ENCODE results near the gene CEL. TPM values are rescaled to one million over a fixed set of nuclear protein-coding genes. Genes with fewer than 3 reads are reported as not detected.
"Not testable (repeated sequence)": the region's sequence is repeated elsewhere in the genome, so short reads cannot be mapped to it uniquely, and the experiment has no call there.

CEL gene
- total RNA-seq, 4 donors from 2014 or later, result 0.28 to 0.56 (median 0.34) TPM

DNA sequence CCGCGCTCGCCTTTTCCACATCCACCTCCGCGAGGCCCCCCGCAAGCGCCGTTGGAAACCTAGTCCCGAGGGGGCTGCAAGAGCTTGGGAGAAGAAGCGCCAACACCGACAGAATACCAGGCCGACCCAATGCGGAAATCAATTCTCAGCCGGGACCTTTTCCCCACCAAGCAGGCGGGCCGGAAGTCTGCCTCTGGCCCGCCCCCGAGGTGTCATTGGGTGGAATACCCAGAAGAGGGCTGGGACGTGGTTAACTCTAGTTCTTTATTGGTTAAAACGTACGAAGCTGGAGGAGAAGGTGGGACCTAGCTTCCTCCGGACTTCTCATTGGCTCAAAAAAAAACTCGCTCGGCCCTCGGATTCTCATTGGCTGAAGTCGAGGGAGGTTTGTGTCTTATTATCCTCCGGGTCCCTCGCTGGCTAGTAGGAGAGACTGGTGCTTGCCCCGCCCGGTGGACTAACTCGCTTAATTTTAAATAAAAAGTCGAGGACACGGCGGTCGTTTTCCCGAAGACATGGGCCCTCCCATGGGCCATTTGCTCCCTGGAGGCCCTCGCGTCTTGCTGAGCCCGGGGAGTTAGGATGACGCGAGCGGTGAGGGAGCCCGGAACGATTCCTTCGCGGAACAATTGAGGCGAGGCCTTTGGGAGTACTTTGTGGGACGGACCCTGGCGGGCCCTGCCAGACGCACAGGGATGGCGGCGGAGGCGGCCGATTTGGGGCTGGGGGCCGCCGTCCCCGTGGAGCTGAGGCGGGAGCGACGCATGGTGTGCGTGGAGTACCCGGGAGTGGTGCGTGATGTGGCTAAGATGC, 31.3 kb upstream of the CEL start, which contains the start of gene GTF3C5:
TSS of gene GTF3C5 (plus strand) at position 681 of the 813 bp plus-strand sequence. CDS start at position 696, 15 bp downstream.
- TF ChIP-seq, protein P1, sequence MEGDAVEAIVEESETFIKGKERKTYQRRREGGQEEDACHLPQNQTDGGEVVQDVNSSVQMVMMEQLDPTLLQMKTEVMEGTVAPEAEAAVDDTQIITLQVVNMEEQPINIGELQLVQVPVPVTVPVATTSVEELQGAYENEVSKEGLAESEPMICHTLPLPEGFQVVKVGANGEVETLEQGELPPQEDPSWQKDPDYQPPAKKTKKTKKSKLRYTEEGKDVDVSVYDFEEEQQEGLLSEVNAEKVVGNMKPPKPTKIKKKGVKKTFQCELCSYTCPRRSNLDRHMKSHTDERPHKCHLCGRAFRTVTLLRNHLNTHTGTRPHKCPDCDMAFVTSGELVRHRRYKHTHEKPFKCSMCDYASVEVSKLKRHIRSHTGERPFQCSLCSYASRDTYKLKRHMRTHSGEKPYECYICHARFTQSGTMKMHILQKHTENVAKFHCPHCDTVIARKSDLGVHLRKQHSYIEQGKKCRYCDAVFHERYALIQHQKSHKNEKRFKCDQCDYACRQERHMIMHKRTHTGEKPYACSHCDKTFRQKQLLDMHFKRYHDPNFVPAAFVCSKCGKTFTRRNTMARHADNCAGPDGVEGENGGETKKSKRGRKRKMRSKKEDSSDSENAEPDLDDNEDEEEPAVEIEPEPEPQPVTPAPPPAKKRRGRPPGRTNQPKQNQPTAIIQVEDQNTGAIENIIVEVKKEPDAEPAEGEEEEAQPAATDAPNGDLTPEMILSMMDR (IDR thresholded peaks at IDR 0.05), result no peak
- ATAC-seq (ENCODE audit: low FRiP score) (peak; percentile 99), DNase-seq (ENCODE audit: low spot score) (peak; percentile 72)

DNA sequence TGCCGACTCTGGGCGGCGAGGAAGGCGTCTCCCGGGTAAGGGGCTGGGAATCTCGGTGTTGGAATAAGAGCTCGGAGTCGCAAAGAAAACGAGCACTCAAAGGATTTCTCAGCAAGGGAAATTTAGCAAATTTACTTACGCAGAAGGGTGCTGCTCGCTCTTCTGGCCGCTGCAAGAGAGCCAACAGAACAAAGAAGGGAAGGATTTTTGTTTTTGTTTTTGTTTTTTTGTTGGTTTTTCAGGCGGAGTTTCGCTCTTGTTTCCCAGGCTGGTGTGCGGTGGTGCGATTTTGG, 30.7 kb upstream of the CEL start:
- ATAC-seq (ENCODE audit: low FRiP score), result no peak
- TF ChIP-seq, protein P1 (IDR thresholded peaks at IDR 0.05), result no peak
- no peak for DNase-seq (ENCODE audit: low spot score)

DNA sequence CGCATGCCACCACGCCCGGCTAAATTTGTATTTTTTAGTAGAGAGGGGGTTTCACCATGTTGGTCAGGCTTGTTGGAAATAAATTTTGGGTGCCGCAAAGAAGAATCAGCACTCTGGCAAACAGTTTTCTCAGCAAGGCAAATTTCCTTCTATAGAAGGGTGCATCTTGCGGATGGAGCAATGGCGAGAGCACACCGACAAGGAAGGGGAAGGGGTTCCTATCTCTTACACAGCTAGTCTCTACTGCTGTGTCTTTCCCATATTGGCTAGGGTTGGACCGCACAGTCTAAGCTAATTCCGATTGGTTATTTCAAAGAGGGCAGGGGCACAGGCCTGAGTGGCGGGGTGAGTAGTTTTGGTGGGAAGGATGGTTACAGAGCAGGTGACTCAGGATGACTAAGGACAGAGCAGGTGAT, 30.3 kb upstream of the CEL start:
- ATAC-seq (ENCODE audit: low FRiP score) (no peak), DNase-seq (ENCODE audit: low spot score) (no peak)
- TF ChIP-seq, protein P1 (IDR thresholded peaks at IDR 0.05), result no peak

DNA sequence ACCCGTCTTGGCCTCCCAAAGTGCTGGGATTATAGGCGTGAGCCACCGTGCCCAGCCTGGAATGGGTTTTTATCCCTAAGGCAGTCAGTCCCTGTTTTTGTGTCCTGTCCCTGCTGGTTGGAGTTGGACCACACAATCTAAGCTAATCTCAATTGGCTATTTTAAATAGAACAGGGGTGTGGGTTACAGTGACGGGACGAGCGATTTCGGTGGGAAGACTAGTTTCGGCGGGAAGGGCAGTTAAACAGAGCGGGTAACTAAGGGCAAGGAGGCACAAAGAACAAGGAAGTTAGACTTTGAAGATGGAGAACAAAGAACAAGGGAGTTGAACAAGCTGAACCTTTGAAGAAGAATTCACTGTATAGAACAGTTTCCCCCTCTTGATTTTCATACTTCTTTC, 29.6 kb upstream of the CEL start:
- ATAC-seq (ENCODE audit: low FRiP score) (no peak), DNase-seq (ENCODE audit: low spot score) (no peak)
- TF ChIP-seq, protein P1 (IDR thresholded peaks at IDR 0.05), result no peak

DNA sequence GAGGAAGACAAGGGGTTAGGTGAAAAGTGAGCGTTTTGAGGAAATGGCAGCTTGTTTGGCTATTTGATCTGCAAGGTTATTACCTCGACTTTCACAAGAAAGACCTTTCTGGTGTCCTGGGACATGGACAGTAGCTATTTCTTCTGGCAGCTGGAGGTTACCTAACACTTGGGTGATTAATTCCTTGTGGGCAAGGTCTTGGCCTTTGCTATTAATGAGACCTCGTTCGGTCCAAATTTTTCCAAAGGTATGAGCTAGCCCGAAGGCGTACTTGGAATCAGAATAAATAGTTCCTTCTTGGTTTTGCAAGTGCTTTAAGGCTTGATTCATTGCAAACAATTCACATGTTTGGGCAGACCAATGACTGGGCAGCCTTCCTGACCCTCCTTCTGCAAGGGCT, 26.1 kb upstream of the CEL start:
- TF ChIP-seq, protein P1 (IDR thresholded peaks at IDR 0.05), result no peak
- ATAC-seq (ENCODE audit: low FRiP score) (no peak), DNase-seq (ENCODE audit: low spot score) (no peak)

DNA sequence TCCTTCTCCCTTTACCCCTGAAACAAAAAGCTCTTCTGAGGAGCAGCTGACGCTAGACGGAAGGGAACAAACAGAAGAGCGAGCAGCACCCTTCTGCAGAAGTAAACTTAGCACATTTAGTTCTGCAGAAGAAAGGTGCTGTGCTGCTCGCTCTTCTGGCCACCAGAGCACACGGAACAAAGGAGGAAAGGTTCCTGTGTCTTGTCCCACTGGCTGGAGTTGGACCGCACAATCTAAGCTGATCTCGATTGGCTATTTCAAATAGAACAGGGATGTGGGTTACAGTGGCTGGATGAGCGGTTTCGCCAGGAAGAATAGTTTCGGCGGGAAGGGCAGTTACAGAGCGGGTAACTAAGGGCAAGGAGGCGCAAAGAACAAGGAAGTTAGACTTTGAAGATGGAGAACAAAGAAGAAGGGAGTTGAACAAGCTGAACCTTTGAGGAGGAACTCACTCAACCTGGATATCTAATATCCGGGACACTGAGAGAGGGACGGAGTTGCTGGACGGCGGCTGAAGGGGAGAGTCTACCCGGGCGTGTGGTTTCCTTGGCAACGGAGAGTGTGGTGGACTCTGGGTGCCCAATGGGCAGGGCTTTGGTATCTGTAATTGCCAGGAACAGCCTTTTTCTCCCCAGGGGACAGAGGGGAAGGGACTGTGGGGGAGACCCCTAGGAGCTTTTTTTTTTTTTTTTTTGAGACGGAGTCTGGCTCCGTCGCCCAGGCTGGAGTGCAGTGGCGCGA, 23.8 kb upstream of the CEL start:
- TF ChIP-seq, protein P1 (IDR thresholded peaks at IDR 0.05), result no peak

DNA sequence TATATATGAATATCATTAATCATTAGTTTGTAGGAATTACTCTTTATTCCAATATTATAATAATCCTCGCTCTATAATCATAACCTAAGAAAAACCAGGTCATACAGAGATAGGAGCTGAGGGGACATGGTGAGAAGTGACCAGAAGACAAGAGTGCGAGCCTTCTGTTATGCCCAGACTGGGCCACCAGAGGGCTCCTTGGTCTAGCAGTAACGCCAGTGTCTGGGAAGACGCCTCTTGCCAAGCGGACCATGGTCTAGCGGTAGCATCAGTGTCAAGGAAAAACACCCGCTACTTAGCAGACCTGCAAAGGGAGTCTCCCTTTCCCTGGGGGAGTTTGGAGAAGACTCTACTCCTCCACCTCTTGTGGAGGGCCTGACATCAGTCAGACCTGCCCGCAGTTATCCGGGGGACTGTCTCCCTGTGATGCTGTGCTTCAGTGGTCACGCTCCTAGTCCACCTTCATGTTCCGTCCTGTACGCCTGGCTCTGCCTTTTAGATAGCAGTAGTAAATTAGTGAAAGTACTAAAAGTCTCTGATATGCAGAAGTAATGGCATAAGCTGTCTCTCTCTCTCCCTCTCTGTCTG, 20.8 kb upstream of the CEL start:
- not testable (repeated sequence) for ATAC-seq (ENCODE audit: low FRiP score); DNase-seq (ENCODE audit: low spot score)

More for the DNA sequence above, 23.8 kb upstream of the CEL start:
- DNase-seq (ENCODE audit: low spot score) (no peak), ATAC-seq (ENCODE audit: low FRiP score) (no peak)

Data from omental fat pad (tissue), 4 donors.